Fibroblast of pulmonary artery (primary cell): Measurements from ENCODE around the gene ABCG1.

Experiments used
- DNase-seq: peaks from one replicate; pipeline ENCODE4 v3.0.0-alpha.2; 2010; ENCODE audit warnings: low read depth
- H3K4me3 ChIP-seq: replicated peaks from 2 replicates; pipeline ENCODE4 v1.5.1; 2011; ENCODE audit warnings: low read depth, mild to moderate bottlenecking, control low read depth, low read length, moderate library complexity
- TF ChIP-seq, protein P1 (sequence below): IDR thresholded peaks from 2 replicates; pipeline ENCODE4 v1.5.1; 2011; ENCODE audit warnings: mild to moderate bottlenecking, control low read depth, low read length, inconsistent platforms; ENCODE audit errors: missing control alignments

The ABCG1 gene

GRCh38 chr21:42255825-42256224, 36.9 kb downstream of the ABCG1 start:
- TF ChIP-seq, protein P1, sequence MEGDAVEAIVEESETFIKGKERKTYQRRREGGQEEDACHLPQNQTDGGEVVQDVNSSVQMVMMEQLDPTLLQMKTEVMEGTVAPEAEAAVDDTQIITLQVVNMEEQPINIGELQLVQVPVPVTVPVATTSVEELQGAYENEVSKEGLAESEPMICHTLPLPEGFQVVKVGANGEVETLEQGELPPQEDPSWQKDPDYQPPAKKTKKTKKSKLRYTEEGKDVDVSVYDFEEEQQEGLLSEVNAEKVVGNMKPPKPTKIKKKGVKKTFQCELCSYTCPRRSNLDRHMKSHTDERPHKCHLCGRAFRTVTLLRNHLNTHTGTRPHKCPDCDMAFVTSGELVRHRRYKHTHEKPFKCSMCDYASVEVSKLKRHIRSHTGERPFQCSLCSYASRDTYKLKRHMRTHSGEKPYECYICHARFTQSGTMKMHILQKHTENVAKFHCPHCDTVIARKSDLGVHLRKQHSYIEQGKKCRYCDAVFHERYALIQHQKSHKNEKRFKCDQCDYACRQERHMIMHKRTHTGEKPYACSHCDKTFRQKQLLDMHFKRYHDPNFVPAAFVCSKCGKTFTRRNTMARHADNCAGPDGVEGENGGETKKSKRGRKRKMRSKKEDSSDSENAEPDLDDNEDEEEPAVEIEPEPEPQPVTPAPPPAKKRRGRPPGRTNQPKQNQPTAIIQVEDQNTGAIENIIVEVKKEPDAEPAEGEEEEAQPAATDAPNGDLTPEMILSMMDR, result no peak
- DNase-seq, result no peak

GRCh38 chr21:42256316-42256715, 37.4 kb downstream of the ABCG1 start:
- no peak for DNase-seq
- no peak overlapping the region for H3K4me3 ChIP-seq
- TF ChIP-seq, protein P1, result no peak

More at GRCh38 chr21:42255825-42256224, 36.9 kb downstream of the ABCG1 start:
- H3K4me3 ChIP-seq, result no peak overlapping the region

DNA sequence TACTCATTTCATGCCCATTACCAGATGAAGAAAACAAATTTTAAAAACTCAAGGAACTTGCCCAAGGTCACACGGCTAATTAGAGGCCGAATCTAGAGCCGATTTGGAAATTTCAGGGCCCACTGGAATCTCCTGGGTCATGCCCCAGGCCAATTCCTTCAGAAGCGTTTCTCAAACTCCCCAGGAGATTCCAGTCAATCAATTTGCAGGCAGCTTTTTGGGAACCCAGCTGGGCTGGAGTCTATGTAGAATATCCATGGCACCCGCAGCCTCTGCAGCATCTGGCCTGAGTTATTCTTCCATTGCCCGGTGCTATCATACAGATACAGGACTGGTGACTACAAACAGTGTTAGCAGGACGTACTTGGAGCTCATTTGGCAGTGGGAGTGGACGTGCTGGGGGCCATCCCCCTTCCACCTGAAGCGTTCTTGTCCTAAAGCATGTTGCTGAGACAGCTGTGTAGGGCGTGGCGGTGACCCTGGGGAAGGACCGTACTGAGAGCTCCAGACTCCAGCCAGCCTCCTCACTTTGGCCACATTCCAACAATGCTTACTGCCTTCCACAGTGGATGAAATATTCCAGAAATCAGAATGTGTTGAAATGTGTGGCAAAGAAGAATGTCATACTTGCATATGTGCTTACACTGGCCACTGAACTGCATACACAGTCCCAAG, 38.3 kb downstream of the ABCG1 start:
- TF ChIP-seq, protein P1, result no peak
- no peak overlapping the region for H3K4me3 ChIP-seq
- DNase-seq, result peak; percentile 67

DNA sequence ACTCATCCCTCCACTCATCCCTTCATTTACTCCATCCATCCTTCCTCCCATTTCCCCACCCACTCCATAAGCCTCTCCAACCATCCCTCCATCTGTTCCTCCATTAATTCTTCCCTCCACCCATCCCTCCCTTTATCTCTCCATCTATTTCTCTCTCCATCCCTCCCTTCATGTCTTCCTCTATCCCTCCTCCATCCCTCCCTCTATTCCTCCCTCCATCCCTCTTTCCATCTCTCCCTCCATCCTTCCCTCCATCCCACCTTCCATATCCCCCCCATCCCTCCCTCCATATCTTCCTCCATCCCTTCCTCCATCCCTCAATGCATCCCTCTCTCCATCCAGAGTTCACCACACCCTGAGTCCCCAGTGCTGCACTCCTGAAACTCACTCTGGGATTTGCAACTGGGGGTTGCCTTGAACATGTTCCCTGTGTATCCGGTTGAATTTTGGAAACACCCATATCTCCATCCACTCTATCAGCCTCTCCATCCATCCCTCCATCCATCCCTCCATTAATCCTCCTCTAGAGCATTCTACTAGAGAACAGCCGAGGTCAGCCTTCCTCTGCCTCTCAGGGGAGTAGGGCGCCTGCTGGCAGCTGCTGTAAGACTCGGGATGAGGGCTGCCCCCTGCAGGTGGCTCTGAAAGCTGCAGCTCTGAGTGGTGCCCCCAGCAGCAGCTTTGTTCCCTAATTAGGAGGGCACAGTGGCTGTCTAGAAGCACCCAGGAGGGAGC, 39.4 kb downstream of the ABCG1 start:
- peak; percentile 66 for DNase-seq
- no peak overlapping the region for H3K4me3 ChIP-seq
- TF ChIP-seq, protein P1, result peak; percentile 83

DNA sequence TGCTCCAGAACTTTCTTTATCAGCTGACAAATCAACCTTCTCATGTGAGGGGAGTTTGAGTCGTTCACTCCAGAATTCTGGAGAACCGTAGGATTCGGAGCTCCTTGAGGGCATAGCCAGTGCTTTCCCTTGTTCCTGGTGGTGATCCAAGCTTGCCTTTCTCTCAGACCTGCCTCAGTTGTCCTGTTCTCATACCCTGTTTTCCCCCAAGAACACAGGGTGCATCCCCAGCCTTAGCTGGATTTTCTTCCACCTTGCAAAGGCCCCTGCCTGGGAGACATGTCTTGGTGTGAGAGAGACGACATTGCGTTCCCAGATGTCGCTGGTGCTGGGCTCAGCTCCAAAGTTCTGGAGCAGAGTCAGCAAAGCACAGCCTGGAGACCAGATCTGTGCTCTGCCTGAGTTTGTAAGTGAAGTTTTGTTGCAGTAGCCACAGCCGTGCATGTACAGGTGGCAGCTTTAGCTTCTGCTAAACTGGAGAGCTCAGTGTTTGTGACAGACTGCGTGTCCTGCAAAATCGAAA, 40.0 kb downstream of the ABCG1 start:
- no peak for DNase-seq
- H3K4me3 ChIP-seq, result no peak overlapping the region
- TF ChIP-seq, protein P1, result no peak

DNA sequence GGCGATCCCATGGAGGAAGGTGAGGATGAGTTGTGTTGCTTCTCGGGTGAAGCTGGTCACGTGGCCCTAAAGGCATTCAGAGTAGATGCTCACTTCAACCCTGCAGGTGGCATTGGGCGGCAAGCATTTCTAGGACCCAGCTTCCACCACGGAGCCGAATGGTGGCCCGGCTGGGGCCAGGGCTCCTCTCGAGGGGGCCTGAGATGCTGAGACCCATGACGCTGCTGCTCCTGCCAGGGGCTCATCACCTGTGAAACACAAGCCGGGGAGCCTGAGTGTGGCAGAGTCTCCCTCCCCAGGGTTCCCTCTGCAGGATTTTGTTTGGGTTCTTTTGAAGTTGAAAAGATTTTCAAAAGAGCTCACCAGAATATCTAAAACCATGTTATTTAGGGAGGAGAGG, 41.2 kb downstream of the ABCG1 start:
- no peak overlapping the region for H3K4me3 ChIP-seq
- DNase-seq, result no peak
- TF ChIP-seq, protein P1, result no peak

DNA sequence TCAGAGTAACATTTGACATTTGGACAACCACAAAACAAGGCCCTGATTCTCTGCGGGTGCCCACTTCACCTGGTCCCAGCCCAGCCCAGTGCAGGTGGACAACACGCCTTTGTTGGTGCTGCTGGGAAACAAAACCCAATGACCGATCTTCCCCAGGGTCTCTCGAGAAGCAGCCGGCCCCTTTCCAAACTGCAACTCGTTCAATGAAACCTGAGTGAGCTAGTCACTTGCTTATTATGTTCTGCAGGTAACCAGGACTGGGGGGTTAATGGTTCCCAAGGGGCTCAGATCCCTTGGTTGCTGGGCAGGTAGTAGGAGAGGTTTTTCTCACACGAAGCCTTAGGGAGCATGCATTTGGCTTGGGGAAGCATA, 42.9 kb downstream of the ABCG1 start:
- TF ChIP-seq, protein P1, result no peak
- DNase-seq, result no peak
- no peak overlapping the region for H3K4me3 ChIP-seq
